Left kidney (tissue), 2 donors: Measurements from ENCODE around the gene ADAP1. TPM values are rescaled to one million over a fixed set of nuclear protein-coding genes. Genes with fewer than 3 reads are reported as not detected.

Source experiments
- DNase-seq: peaks from one replicate; pipeline ENCODE4 v3.0.0-alpha.2; 2013
- polyA plus RNA-seq: library from polyadenylated mRNA; unstranded; fragments of 120-200 nt; gene quantifications from one replicate; pipeline ENCODE4 v1.2.1, GENCODE V29; 2013; ENCODE audit not compliant: insufficient read length

Gene ADAP1
- polyA plus RNA-seq, 1 donor: 11.0 TPM

DNA sequence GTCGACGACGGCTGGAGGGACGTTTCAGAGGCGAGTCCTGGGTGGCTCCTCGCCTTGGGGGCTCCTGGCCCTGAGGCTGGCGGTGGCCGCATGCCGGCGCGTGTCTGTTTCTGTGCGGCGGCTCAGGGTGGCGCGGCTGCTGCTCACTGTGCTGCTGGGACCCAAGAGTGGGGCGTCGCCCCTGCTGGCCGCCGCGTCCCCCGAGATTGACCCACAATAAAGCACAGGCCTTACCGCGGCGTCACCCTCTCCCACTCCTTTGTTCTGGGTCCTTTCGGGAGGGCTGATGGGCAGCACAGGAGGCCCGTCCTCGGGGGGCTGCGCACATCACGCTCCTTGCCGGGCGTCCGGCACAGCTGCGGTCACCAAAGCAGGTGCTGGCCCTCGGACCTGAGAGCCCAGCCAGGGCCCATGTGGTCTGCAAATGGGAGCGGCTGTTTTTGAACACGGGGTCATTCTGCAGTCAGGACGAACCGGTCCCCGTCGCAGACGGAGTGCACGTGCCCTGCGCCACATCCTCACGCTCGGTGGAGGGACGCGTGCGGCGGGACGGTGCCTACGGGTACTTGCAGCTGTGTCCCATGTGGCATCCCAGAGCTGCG, 58.9 kb downstream of the ADAP1 start:
- no peak for DNase-seq

DNA sequence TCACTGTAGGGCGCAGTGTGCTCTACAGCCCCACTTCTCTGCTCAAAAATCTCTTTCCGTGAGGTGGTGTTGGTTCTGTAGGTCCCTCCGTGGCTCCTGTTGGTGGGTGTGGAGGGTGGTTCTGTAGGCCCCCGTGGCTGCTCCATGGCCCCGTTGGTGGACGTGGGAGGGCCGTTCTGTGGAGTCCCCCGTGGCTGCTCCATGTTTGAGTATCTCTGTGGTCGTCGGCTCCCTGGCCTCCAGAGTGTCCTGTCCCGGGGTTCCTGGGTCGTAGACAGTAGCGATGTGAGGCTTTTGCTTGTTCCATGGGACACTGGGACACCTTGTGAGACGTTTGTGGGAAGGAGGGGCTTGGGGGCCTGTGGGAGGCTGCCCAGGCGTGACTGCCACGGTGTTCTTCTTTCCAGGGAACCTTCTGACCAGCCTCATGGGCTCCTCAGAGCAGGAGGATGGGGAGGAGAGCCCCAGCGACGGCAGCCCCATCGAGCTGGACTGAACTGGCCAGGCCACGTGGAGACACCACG, 59.5 kb downstream of the ADAP1 start:
- no peak for DNase-seq

DNA sequence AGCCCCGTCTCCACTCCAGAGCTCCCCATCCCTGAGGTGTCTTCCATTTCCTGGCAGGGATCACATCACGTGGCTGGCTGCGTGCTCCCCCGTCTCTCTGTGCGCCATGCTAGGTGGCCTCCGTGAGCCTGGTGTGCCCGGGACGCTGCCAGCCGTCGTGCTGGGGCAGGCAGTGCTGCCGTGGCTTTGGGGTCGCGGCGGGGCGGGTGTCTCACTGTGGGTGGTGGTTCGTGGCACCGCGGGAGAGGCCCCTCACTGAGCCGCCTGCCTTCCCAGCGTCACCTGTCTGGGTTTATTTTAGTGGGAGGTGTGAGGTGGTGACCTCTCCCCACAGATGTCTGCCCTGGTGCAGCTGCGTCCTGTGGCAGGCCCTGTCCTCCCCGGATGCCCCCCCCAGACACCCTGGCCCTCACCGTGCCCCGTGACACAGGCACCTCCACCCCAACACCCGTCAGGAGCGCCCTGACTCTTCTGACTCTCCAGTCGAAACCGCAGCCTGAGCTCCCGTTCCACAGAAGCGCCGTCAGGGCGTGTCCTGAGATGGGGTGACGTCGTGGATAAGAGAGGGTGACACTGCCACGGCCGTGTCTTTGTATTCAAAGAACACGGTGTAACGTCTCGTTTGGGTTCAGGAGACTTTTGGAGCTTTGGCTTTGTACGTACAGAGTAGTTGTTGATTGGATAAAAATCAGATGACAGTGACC, 60.2 kb downstream of the ADAP1 start:
- no peak for DNase-seq

DNA sequence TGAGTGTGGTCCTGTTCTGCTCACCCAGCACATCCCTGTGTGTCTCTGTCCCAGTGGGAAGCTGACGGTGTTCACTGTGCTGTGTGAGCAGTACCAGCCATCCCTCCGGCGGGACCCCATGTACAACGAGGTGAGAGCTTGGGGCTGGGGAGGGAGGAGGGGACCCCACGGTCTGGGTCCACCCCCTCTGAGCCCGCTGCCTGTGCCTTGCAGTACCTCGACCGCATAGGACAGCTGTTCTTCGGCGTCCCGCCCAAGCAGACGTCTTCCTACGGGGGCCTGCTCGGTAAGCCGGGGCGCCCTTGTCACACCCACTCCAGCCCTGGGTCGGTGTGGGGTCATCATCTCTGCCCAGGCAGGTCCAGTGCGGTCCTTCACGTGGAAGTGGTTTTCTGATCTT, 60.8 kb downstream of the ADAP1 start:
- DNase-seq: no peak

DNA sequence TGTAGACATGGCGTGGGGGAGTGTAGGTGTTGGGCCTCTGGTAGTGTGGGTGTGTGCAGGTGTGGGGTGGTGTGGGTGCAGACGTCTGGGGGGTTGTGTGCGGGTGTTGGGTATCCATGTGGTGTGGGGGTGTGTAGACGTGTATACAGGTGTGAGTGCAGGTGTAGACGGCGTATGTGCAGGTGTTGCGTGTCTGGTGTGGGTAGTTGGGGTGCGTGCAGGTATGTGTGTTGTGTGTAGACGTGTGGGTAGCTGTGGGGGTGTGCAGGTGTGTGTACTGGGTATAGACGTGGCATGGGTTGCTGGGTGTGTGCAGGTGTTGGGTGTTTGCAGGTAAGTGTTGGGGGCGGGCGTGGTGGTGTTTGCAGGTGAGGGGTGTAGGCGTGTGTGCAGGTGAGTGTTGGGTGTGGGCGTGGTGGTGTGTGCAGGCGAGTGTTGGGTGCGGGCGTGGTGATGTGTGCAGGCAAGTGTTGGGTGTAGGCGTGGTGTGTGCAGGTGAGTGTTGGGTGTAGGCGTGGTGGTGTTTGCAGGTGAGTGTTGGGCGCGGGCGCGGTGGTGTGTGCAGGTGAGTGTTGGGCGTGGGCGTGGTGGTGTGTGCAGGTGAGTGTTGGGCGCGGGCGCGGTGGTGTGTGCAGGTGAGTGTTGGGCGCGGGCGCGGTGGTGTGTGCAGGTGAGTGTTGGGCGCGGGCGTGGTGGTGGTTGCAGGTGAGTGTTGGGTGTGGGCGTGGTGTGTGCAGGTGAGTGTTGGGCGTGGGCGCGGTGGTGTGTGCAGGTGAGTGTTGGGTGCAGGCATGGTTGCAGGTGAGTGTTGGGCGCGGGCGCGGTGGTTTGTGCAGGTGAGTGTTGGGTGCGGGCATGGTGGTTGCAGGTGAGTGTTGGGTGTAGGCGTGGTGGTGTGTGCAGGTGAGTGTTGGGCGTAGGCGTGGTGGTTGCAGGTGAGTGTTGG, 61.6 kb downstream of the ADAP1 start:
- no peak for DNase-seq

DNA sequence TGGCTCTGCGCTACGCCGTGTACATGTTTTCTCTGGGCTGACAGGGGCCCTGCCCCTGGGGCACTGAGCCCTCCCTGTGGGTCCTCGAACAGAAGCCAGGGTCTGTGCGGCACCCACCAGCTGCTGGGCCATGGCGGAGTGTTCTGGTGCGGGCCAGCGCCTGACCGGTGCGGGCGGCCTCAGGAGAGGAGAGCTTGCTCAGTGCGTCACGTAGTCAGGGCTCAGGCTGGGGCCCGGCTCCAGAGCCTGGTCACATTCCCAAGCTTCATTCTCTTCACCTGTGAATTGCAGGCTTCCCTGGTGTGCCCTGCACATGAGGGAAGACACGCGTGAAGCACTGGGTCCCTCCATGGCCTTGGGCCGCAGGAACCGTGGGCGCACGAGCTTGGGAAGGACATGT, 62.7 kb downstream of the ADAP1 start:
- no peak for DNase-seq

DNA sequence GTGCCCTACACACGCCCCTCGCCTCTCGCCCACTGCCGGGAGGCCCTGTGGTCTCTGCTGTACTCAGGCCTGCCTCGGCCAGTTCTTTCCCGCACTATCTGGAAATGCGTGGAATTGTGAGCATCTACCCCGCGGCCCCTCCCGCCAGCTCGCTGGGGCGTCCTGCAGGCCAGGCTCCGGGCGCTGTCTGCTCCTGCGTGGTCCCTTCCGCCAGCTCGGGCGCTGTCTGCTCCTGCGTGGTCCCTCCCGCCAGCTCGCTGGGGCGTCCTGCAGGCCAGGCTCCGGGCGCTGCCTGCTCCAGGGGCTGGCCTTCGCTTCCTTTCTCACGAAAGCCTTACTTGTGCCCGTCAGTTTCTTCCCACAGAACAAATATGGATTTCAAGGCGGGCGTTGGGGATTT, 63.2 kb downstream of the ADAP1 start:
- DNase-seq: no peak

DNA sequence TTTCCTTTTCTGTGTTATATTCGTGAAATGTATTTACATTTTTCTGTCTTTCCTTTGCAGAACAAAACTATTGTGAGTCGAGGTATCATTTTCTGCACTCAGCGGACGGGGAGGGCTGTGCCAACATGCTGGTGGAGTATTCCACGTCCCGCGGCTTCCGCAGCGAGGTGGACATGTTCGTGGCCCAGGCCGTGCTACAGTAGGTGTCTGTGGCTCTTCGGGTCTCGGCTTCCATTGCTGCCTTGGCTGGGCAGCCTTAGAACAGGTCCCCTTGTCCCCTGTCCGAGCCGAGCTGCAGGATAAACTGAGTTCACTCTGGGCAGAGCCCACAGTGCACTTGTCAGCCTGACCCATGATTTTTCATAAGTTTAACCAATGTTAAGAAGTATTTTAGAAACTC, 63.6 kb downstream of the ADAP1 start:
- DNase-seq: no peak

DNA sequence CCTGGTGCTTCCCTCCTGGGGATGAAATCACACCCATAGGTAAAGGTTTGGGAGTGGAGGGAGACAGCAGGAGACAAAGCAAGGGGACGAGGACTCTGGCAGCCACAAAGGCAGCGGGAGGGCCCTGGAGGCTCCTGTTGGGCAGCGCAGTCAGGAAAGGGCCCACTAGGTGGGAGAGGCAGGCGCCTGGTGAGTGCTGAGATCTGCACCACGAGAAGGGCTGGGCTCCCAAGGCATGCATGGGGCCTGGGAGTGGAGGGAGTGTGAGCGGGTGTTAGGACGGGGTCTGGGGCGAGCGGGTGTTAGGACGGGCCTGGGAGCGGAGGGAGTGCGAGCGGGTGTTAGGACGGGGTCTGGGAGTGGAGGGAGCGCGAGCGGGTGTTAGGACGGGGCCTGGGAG, 65.1 kb downstream of the ADAP1 start:
- no peak for DNase-seq

DNA sequence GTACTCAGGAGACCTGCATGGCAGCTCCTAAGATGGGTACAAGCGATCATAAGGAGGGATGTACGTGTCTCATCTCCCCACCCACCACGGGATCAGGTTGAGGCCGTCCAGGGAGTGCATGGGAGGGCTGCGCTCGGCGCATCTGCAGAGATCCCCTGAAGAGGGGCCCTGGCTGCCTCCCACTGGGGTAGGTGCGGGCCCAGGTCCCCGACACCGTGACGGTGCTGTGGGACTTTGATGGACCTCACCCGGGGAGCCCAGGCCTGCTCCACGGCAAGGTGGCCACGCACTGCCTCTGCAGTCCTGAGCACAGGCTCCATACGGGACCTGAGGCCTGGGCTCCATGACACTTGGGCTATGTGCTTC, 65.5 kb downstream of the ADAP1 start:
- no peak for DNase-seq

DNA sequence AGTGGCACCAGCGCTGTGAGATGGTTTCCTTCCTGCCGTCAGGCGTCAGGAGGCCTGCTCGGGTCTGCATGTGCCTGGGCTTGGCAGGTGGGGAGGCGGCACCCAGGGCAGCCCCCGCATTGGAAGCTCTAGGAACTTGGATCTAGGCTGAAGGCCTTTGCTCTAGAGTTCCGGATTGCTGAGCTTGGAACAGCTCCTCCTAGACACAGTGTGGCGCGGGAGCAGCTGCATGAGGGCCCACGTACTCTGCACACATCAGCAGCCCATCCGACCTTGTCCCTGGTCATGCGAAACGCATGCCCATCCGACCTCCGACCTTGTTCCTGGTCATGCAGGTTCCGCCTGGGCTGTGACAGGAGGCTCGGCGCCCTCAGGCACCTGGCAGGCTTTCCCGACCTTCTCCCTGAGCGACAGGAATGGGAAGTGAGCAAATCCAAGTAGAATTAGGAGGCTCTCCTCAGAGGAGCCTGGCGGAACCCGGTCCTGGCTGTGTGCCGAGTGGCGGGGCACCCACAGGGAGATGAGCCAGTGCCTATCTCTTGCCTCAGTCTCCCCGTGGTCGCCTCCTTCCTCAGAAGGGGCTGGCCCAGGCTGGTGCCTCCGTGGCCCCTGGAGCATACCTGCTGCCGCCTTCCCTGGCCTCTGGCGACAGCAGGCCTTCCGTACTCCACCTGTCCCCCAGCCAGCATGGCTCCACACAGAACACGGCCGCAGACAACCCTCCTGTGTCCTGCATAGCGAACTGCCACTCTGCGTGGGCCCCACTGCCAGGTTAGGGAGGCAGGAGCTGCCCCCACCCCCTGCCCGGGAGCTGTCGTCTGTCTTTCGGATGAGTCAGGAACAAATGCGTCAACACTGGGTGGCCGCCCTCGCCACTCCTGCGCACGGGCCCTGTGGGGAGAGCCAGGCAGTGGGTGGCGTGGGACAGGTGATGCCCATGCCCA, 66.1 kb downstream of the ADAP1 start:
- no peak for DNase-seq

DNA sequence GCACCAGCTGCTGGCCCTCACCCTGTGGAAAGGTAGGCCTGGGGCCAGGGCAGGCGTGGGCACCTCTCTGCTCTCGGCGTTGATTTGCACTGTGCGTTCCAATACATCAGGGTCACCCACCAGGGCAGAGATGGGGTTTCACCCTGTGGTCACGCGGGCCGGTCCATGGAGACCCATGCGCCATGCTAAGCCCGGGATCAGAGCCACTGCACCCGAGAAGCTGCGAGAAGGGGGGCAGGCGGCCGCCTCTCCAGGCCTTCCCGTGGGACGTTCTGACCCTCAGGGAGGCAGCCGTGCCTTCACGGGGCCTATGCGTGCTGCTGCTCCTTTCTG, 67.0 kb downstream of the ADAP1 start:
- DNase-seq: no peak

DNA sequence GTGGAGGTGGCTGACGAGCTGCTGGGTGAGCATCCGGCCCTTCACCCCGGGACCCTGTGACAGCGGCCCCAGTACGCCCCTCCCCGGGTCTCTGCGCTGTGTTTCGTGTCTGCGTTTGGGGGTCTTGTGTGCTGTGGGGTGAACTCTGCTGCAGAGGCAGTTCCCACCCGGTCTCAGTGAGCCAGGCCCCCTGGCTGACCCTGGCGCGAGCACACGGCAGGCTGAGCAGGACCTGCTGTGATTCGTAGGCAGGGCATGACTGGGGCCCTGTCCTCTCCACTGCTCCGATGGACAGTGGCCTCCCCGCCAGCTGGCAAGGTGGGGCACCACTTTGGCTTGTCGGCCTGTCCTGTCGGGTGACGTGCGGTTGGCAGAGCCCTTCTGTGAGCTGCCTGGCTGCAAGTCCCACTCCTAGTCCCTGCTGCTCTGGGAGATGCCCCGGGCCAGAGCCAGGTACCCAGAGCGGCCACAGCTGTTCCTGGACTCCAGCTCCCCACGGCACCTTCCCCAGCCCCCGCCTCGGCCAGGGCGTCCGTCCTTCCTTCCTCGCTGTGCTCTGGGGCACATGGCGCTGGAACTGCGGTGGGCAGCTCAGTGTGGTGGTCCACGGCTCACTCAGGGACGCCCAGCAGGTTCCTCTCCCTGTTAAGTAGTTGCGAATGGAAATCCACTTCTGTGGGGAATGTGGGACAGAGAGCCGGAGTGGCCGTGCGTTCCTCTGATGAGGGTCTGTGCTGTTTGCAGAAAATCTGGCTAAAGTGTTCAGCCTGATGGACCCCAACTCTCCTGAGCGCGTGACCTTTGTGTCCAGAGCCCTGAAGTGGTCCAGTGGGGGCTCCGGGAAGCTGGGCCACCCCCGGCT, 67.6 kb downstream of the ADAP1 start:
- DNase-seq: no peak

DNA sequence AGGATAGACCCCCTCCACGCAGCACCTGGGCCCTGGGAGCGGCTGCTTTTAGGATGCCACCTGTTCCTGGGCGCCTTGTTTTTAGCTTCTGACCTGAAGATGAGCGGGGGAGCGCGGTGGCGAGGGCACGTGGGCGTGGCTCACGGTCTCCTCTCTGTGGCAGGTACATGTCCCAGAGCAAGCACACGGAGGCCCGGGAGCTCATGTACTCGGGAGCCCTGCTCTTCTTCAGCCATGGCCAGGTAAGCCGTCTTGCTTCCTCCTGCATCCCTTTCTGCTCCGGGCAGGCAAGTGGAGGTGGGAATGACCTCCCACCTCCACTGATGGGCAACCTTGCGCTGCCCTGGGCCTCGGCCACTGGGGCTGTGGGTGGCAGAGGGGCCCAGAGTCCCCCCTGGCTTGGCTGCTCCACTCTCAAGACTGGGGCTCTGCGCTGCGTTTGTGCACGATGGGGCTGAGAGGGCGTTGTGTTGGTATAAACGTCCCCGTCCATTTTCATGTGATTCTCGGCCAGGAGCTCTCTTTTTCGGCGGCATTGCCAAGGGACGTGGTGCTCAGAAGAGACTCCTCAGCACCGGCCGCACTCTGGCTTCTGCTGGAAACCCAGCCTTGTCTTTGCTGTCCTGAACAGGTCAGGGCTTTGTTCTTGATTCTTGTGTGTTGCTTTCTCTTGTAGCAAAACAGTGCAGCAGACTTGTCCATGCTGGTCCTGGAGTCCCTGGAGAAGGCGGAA, 68.4 kb downstream of the ADAP1 start:
- no peak for DNase-seq

DNA sequence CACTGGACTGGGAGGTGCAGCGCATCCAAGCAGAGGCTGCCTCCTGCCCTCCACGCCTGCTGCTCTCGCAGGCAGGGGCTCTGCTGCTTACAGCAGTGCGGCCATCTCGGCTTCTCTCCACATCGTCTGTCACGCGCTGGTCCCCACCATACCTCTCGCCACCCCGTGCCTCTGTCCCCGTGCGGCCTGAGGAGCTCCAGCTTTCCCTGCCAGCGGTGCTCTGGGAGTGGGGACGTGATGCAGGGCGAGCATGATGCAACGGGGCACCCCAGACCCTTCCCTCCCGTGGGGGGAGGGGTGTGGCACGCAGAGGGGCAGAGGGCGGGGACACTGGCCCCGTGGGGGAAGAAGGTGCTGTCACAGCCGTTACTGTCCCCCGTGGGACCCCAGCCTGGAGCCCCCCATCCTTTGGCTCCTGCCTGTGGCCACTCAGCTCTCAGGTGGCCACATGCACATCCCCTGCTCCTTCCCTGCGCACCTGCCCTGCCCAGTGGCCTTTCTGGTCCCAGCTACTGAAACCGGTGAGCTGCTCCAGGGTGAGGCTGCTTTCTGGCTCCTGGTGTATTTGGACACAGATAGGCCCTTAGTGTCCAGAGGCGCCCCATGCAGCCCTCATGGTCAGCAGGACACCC, 69.1 kb downstream of the ADAP1 start:
- DNase-seq: no peak

DNA sequence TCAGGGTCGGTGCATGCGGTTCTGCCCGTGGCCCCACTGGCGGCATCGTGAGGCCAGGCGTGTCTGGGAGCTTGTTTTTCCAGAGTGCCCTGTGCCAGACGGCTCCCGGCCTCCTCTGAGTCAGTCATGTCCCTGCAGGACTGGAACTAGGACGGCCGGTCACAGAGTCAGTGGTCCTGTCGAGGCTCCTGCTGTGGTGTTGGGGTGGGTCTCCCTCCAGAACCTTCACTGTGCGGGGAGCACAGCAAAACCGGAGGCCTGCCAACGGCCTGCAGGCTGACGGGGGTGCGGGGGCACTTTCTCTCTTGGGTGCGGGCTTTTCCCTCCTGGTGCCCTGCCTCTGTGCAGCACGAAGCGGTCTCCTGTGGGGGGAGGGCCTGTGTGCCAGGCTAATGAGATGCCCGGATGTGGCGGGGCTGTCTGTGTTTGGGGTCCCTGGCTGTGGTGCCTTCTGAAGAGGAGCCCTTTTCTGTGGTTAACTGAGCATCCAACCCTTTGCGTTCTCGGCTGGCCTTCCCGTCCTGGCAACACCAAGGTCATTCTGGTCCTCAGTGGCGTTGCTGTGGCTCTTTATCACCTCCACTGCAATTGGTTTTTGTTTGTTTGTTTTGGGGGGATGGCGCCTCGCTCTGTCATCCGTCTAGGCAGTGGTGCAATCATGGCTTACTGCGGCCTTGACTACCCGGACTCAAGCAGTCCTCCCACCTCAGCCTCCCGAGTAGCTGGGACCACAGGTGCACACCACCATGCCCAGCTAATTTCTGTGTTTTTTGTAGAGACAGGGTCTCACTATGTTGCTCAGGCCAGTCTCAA, 70.1 kb downstream of the ADAP1 start:
- no peak for DNase-seq

DNA sequence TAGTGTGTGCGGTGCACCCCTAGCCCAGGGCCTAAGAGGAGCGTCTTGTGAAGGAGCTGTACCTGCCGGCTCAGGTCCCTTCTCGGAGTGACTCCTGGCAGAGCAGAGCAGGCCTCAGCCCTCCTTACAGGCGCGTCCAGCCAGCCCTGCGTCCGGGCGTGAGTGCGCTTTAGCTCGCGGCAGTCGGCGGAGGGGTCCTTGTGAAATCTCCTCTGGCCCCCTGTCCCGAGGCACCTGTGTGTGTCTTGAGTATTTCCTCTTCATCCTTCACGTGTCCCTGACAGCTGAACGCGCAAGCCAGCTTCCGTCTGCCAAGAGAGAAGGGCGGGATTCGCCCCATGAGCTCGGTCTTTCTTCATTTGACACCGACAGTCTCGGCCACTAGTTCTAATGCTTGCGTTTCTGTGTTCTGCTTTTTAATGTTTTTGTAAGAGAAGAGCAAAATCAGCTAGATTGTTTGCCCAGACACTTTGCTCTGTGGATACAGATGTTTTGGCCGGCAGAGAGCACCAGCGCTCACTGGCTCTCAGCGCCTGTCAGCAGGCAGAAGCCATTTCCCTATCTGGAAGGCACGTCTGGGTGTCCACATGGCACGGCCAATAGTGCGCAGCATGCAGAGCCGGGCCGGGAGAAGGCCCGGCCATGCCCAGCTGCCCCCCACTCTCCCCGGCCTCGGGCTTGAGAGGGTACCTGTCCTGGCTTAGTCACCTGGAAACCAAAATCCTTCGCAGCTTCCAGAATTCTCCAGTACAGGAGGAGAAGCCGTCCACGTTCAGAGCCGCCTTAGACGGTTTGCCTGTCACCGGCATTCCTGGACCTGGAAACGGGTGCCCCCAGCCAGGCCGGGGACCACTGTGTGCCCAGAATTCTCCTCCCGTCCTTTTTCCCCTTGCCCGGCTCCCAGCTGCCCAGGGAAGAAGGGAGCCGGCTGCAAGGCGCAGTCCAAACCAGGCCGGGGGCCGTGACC, 71.1 kb downstream of the ADAP1 start:
- no peak for DNase-seq
